ENCODE results near the gene CARF. TPM values are rescaled to one million over a fixed set of nuclear protein-coding genes. Genes with fewer than 3 reads are reported as not detected.

CARF gene
- total RNA-seq, 1 experiment from 2014 or later, result 4.2 TPM

- no peak overlapping the region for H2AK5ac ChIP-seq (ENCODE audit: insufficient read length, low read length)
- Mint-ChIP-seq H3K27me3 (ENCODE audit: low read depth) (no peaks in the 10 kb centered on the region), H3K36me3 (ENCODE audit: insufficient read depth in 1 of 3, low read depth in 3 of 3) (no peaks in the 10 kb centered on the region), H3K27ac (no peak overlapping the region), H3K4me1 (no peaks in the 10 kb centered on the region; a peak in 1 of 4 replicates), H3K4me3 (no peak overlapping the region), H3K9me3 (no peaks in the 10 kb centered on the region)
- no peaks in the 10 kb centered on the region for H4K20me1 ChIP-seq (ENCODE audit: control insufficient read depth, insufficient read depth, insufficient read length)
- H3K4ac ChIP-seq (ENCODE audit: low read depth, low read length), result no peak overlapping the region
- H2BK20ac ChIP-seq (ENCODE audit: low read depth, low read length, poor library complexity, severe bottlenecking), result no peak overlapping the region
- H3K56ac ChIP-seq (ENCODE audit: insufficient read length, low read depth, low read length), result no peak overlapping the region
- no peak overlapping the region for H4K5ac ChIP-seq (ENCODE audit: insufficient read length, low read depth, low read length)
- no peak overlapping the region for H3K14ac ChIP-seq (ENCODE audit: insufficient read depth, low read length)
- no peaks in the 10 kb centered on the region for H3K4me1 ChIP-seq (ENCODE audit: insufficient read depth, low read length)
- no peak overlapping the region for H3K27ac ChIP-seq (ENCODE audit: insufficient read length, low read depth, low read length)
- no peak overlapping the region for H2BK5ac ChIP-seq (ENCODE audit: insufficient read length, low read length)
- TF ChIP-seq CTCF (conservative IDR thresholded peaks at IDR 0.05), result no peak
- H2BK120ac ChIP-seq (ENCODE audit: low read depth, low read length, poor library complexity, severe bottlenecking), result no peak overlapping the region
- H3K23me2 ChIP-seq (ENCODE audit: insufficient read length, low read depth, low read length, poor library complexity, severe bottlenecking), result no peaks in the 10 kb centered on the region
- H2BK12ac ChIP-seq (ENCODE audit: insufficient read length, low read depth, low read length), result no peak overlapping the region
- H3T11ph ChIP-seq (ENCODE audit: low read length), result no peak overlapping the region
- no peak overlapping the region for H3K9ac ChIP-seq (ENCODE audit: extremely low read depth, insufficient read length, low read length)
- H3K4me2 ChIP-seq (ENCODE audit: insufficient read depth, insufficient read length, low read length), result no peak overlapping the region
- no peak overlapping the region for H3K18ac ChIP-seq (ENCODE audit: insufficient read length, low read depth, low read length)
- no peak overlapping the region for H2AFZ ChIP-seq (ENCODE audit: low read length)
- H3K27me3 ChIP-seq (ENCODE audit: insufficient read depth, low read length), result no peaks in the 10 kb centered on the region
- H2BK15ac ChIP-seq (ENCODE audit: low read depth, low read length), result no peak overlapping the region
- no peak for DNase-seq
- H3K23ac ChIP-seq (ENCODE audit: insufficient read length, low read depth, low read length), result no peak overlapping the region
- no CpG with 5 or more reads among the region's 1 CpG for WGBS (ENCODE audit: extremely low coverage, insufficient read length, low lambda C conversion rate)
- H3K79me1 ChIP-seq (ENCODE audit: insufficient read depth, low read depth, low read length, poor library complexity, severe bottlenecking), result no peaks in the 10 kb centered on the region
- no peak overlapping the region for H4K8ac ChIP-seq (replicated peaks; ENCODE audit: insufficient read length, low read depth, low read length)
- H3K9me3 ChIP-seq (ENCODE audit: control insufficient read depth, low read depth, low read length), result no peaks in the 10 kb centered on the region
- no peaks in the 10 kb centered on the region for H3K79me2 ChIP-seq (ENCODE audit: insufficient read depth, low read length)
- no peak overlapping the region for H4K91ac ChIP-seq (ENCODE audit: insufficient read length, low read depth, low read length)
These were observed 77.7 kb downstream of the CARF start for GRCh38 chr2:202989749-202990148.
